ENCODE results near the gene EFTUD2.

- TF ChIP-seq CTCF (IDR thresholded peaks at IDR 0.05) (no peak), POLR2AphosphoS5 (IDR thresholded peaks at IDR 0.05) (no peak), EP300 (IDR thresholded peaks at IDR 0.05) (no peak)
These were observed 70.2 kb downstream of the EFTUD2 start for GRCh38 chr17:44828919-44829522.

Measured in upper lobe of left lung (tissue), 4 donors.